ENCODE results near the gene IQSEC1.

The IQSEC1 gene

DNA sequence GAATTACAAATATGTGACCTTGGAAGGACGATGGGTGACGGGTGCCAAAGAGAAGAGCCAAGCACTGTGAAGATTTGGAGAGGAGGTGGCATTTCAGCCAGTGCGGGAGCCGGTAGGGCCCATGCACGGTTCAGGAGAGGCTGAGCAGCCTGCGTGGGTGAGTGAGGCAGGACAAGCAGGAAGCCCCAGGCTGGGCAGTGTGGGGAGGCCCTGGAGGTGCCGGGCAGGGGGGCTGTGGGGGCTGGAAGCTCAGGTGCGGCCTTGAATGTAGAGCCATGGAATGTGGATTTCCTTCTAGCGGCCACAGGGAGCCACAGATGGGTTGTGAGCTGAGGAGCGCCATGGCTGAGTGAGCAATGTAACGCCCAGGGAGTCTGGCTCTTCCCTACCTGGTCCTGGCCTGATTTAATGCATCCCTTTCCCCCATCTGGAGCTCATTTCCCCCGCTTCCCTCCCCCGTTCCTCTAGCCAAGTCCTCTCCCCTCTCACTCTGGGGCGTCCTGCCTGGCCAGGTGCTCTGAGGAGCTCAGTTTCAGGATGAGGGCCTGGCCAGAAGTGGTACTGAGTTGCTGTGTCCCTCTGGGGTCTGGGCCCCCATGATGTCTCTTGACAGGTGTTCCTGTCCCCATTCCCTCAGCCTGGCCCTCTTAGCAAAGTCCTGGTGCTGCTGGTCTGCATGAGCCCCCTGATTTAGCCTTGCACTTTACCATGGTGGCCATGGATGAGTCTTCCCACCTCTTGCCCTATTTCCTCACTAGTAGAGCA lies 41.8 kb upstream of the IQSEC1 start:
- no peaks in the 10 kb centered on the region for H3K36me3 ChIP-seq (ENCODE audit: control insufficient read depth in 5 of 5, insufficient read depth in 5 of 5, low read length in 5 of 5)
- H3K4me3 ChIP-seq (ENCODE audit: low read depth in 1 of 5, low read length in 5 of 5): no peak overlapping the region
- no peaks in the 10 kb centered on the region for H3K9me3 ChIP-seq (ENCODE audit: control insufficient read depth in 5 of 5, low read length in 5 of 5)
- H3K9ac ChIP-seq (ENCODE audit: low read length in 5 of 5): no peak overlapping the region
- peaks cover 0 to 20% (median 4%) of the 10 kb centered on the region in 5 donors for H3K27me3 ChIP-seq (ENCODE audit: control insufficient read depth in 5 of 5, insufficient read depth in 4 of 5, low read length in 5 of 5)
- H3K27ac ChIP-seq (ENCODE audit: low read depth, low read length): no peak overlapping the region
- peaks cover 0 to 12% (median 11%) of the 10 kb centered on the region in 5 donors for H3K4me1 ChIP-seq (ENCODE audit: control insufficient read depth in 5 of 5, insufficient read depth in 5 of 5, low read length in 5 of 5)

DNA sequence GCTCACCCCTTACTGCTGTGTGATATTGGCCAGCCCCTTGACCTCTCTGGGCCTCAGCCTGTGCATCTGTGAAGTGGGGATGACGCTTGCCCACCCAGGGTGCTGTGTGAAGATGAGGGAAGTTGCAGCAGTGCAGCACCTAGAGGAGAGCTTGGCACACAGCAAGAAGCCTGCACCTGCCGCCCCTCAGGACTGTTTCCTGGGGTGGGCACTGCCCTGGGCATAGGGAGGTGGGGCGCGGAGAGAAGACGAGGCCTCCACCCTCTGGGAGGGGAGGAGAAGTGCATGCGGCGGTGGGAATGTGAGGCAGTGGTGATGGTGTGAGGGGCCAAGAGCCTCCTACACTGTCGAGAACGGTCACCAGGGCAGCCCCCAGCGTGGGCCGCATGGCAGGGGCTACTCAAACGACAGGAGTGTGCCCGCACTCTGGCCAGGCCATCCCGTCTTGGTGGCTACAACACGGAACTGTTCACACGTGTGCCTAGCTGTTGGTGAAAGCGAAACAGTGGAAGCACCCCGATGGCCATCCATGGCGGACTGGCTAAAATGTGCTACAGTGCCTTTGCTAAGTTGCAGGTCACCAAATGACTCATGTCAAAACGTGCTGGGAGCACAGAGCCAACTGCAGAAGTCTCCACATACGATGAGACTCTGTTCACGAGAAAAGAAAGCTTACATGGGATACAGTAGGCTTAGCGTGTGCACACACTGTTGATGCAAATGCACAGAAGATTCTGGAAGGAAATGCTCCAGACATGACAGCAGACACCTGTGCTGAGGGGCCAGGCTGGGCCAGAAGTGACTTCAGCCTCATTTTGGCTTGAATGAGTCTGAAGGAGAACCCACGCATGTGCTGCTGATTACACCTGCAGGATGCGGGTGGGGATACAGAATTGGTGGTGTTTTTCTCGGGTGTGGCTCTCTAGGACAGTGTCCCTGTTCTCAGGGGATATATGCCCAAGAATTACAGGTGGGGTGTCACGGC lies 40.4 kb upstream of the IQSEC1 start:
- peaks cover 0 to 20% (median 2%) of the 10 kb centered on the region in 5 donors for H3K27me3 ChIP-seq (ENCODE audit: control insufficient read depth in 5 of 5, insufficient read depth in 4 of 5, low read length in 5 of 5)
- H3K9me3 ChIP-seq (ENCODE audit: control insufficient read depth in 5 of 5, low read length in 5 of 5): no peaks in the 10 kb centered on the region
- no peak overlapping the region for H3K4me3 ChIP-seq (ENCODE audit: low read depth in 1 of 5, low read length in 5 of 5)
- peaks cover 0 to 12% (median 11%) of the 10 kb centered on the region in 5 donors for H3K4me1 ChIP-seq (ENCODE audit: control insufficient read depth in 5 of 5, insufficient read depth in 5 of 5, low read length in 5 of 5)
- no peak overlapping the region for H3K27ac ChIP-seq (ENCODE audit: low read depth, low read length)
- no peaks in the 10 kb centered on the region for H3K36me3 ChIP-seq (ENCODE audit: control insufficient read depth in 5 of 5, insufficient read depth in 5 of 5, low read length in 5 of 5)
- no peak overlapping the region for H3K9ac ChIP-seq (ENCODE audit: low read length in 5 of 5)

- peaks cover 0 to 12% (median 11%) of the 10 kb centered on the region in 5 donors for H3K4me1 ChIP-seq (ENCODE audit: control insufficient read depth in 5 of 5, insufficient read depth in 5 of 5, low read length in 5 of 5)
- H3K27ac ChIP-seq (ENCODE audit: low read depth, low read length): no peak overlapping the region
- no peak overlapping the region for H3K4me3 ChIP-seq (ENCODE audit: low read depth in 1 of 5, low read length in 5 of 5)
- peaks cover 0 to 20% (median 2%) of the 10 kb centered on the region in 5 donors for H3K27me3 ChIP-seq (ENCODE audit: control insufficient read depth in 5 of 5, insufficient read depth in 4 of 5, low read length in 5 of 5)
- H3K9ac ChIP-seq (ENCODE audit: low read length in 5 of 5): no peak overlapping the region
- H3K9me3 ChIP-seq (ENCODE audit: control insufficient read depth in 5 of 5, low read length in 5 of 5): no peaks in the 10 kb centered on the region
- H3K36me3 ChIP-seq (ENCODE audit: control insufficient read depth in 5 of 5, insufficient read depth in 5 of 5, low read length in 5 of 5): no peaks in the 10 kb centered on the region
These were observed 39.5 kb upstream of the IQSEC1 start for GRCh38 chr3:13112521-13113345.

DNA sequence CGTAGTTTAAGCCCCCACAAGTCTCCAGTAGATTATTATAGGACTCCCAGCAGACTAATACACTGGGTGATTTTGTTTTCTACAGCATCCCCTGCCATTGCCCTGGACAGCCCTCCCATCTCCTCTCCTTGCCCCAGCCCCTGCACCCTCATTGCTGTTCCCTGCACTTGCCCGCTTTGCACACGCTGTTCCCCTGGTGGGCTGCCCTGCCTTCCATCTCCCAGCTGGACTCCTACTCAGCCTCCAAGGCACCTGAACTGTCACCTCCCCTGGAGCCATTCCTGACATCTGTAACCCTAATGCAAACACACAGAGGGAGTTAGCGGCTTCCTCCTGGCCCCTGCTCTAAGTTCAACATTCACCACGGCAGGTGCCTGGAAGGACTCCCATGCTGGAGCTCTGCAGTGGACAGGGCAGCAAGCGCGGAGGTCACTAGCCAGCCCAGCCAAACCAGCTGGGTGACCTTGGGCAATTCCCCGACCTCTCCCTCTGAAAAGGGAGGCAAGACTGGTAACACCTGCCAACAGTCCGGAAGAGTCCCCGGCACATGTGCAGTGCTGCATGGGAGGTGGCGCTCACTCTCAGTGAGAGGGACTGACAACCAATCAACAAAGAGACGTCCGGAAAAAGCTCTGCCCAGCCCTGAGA lies 38.8 kb upstream of the IQSEC1 start:
- Histone ChIP-seq H3K9me3 (ENCODE audit: control insufficient read depth in 5 of 5, low read length in 5 of 5) (no peaks in the 10 kb centered on the region), H3K4me1 (ENCODE audit: control insufficient read depth in 5 of 5, insufficient read depth in 5 of 5, low read length in 5 of 5) (peaks cover 0 to 12% (median 11%) of the 10 kb centered on the region in 5 donors), H3K36me3 (ENCODE audit: control insufficient read depth in 5 of 5, insufficient read depth in 5 of 5, low read length in 5 of 5) (no peaks in the 10 kb centered on the region), H3K27me3 (ENCODE audit: control insufficient read depth in 5 of 5, insufficient read depth in 4 of 5, low read length in 5 of 5) (peaks cover 0 to 20% (median 2%) of the 10 kb centered on the region in 5 donors), H3K9ac (ENCODE audit: low read length in 5 of 5) (no peak overlapping the region), H3K27ac (ENCODE audit: low read depth, low read length) (no peak overlapping the region), H3K4me3 (ENCODE audit: low read depth in 1 of 5, low read length in 5 of 5) (no peak overlapping the region)

DNA sequence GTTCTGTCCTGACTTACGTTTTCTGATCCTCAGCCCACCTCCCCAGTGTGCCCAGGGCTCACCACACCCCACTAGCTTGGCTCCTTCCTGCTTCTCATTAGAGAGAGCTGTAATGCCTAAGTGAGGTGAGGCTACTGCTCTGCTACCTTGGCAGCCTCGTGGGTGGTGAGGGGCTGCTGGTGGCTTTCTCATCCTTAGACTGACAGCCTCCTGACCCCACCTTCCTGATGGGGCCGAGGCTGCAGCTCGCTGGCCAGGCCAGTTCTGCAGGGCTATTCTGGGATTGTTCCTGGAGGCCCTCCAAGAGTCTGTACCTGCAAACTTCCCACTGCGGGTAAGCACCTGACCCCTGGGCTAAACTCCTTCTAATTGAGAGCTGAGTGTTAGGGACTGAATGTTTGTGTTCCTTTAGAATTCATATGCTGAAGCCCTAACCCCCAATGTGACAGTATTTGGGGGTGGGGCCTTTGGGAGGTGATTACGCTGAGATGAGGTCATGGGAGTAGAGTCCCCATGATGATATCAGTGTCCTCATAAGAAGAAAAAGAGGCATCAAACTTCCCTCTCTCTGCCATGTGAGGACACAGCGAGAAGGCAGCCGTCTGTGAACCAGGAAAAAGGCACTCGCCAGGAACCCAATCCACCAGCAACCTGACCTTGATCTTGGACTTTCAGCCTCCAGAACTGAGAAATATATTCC lies 38.1 kb upstream of the IQSEC1 start:
- Histone ChIP-seq H3K27me3 (ENCODE audit: control insufficient read depth in 5 of 5, insufficient read depth in 4 of 5, low read length in 5 of 5) (peaks cover 0 to 20% (median 2%) of the 10 kb centered on the region in 5 donors), H3K27ac (ENCODE audit: low read depth, low read length) (no peak overlapping the region), H3K4me1 (ENCODE audit: control insufficient read depth in 5 of 5, insufficient read depth in 5 of 5, low read length in 5 of 5) (peaks cover 0 to 12% (median 11%) of the 10 kb centered on the region in 5 donors), H3K9me3 (ENCODE audit: control insufficient read depth in 5 of 5, low read length in 5 of 5) (no peaks in the 10 kb centered on the region), H3K36me3 (ENCODE audit: control insufficient read depth in 5 of 5, insufficient read depth in 5 of 5, low read length in 5 of 5) (no peaks in the 10 kb centered on the region), H3K9ac (ENCODE audit: low read length in 5 of 5) (no peak overlapping the region), H3K4me3 (ENCODE audit: low read depth in 1 of 5, low read length in 5 of 5) (no peak overlapping the region)

DNA sequence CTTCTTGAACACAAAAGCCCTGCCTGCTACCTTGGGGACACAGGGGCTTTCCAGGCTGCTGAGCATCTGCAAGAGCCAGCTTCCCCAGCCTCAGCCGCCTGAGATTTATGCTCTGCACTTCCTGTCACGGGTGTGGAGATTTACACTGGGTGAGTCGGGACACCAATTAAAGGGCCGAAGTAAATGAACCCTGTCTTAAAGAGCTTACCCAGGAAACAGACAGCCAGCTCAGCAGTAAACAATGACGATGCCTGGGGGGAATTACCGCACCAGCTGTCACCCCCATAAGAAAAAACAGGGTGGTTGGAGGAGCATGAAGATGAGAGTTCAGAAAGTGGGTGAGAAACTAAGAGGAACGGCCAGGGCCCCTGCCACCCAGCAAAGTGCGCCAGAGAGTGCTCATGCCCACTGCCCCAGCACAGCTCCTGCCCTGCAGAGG lies 37.5 kb upstream of the IQSEC1 start:
- peaks cover 0 to 3% (median 0%) of the 10 kb centered on the region in 5 donors for H3K9me3 ChIP-seq (ENCODE audit: control insufficient read depth in 5 of 5, low read length in 5 of 5)
- H3K27ac ChIP-seq (ENCODE audit: low read depth, low read length): no peak overlapping the region
- peaks cover 0 to 20% (median 2%) of the 10 kb centered on the region in 5 donors for H3K27me3 ChIP-seq (ENCODE audit: control insufficient read depth in 5 of 5, insufficient read depth in 4 of 5, low read length in 5 of 5)
- no peak overlapping the region for H3K9ac ChIP-seq (ENCODE audit: low read length in 5 of 5)
- no peaks in the 10 kb centered on the region for H3K36me3 ChIP-seq (ENCODE audit: control insufficient read depth in 5 of 5, insufficient read depth in 5 of 5, low read length in 5 of 5)
- H3K4me1 ChIP-seq (ENCODE audit: control insufficient read depth in 5 of 5, insufficient read depth in 5 of 5, low read length in 5 of 5): peaks cover 0 to 12% (median 11%) of the 10 kb centered on the region in 5 donors
- no peak overlapping the region for H3K4me3 ChIP-seq (ENCODE audit: low read depth in 1 of 5, low read length in 5 of 5)

- H3K9ac ChIP-seq (ENCODE audit: low read length in 5 of 5): no peak overlapping the region
- H3K27ac ChIP-seq (ENCODE audit: low read depth, low read length): no peak overlapping the region
- peaks cover 0 to 8% (median 5%) of the 10 kb centered on the region in 5 donors for H3K4me1 ChIP-seq (ENCODE audit: control insufficient read depth in 5 of 5, insufficient read depth in 5 of 5, low read length in 5 of 5)
- H3K27me3 ChIP-seq (ENCODE audit: control insufficient read depth in 5 of 5, insufficient read depth in 4 of 5, low read length in 5 of 5): peaks cover 0 to 20% (median 2%) of the 10 kb centered on the region in 5 donors
- no peaks in the 10 kb centered on the region for H3K36me3 ChIP-seq (ENCODE audit: control insufficient read depth in 5 of 5, insufficient read depth in 5 of 5, low read length in 5 of 5)
- H3K4me3 ChIP-seq (ENCODE audit: low read depth in 1 of 5, low read length in 5 of 5): no peak overlapping the region
- peaks cover 0 to 3% (median 0%) of the 10 kb centered on the region in 5 donors for H3K9me3 ChIP-seq (ENCODE audit: control insufficient read depth in 5 of 5, low read length in 5 of 5)
These were observed 36.3 kb upstream of the IQSEC1 start for GRCh38 chr3:13109516-13109915.

DNA sequence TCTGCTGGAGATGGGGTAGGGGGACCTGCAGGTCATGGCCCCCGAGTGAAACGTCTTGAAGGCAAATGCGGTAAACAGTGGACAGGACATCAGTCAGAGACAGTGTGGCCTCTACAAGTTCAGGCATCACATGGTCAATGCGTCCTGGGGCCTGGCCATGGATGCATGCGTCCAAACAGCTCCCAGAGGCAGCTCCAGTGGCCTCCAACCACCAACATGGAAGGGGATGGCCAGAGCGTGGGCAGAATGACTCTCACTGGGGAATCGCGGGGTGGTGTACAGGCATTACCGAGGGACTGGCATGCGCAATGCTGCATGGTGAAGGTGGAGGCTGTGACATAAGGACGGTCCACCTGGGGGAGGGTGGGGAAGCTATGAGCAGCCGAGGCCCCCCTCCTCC lies 35.6 kb upstream of the IQSEC1 start:
- Histone ChIP-seq H3K9me3 (ENCODE audit: control insufficient read depth in 5 of 5, low read length in 5 of 5) (peaks cover 0 to 3% (median 0%) of the 10 kb centered on the region in 5 donors), H3K4me3 (ENCODE audit: low read depth in 1 of 5, low read length in 5 of 5) (no peak overlapping the region), H3K36me3 (ENCODE audit: control insufficient read depth in 5 of 5, insufficient read depth in 5 of 5, low read length in 5 of 5) (no peaks in the 10 kb centered on the region), H3K9ac (ENCODE audit: low read length in 5 of 5) (no peak overlapping the region), H3K4me1 (ENCODE audit: control insufficient read depth in 5 of 5, insufficient read depth in 5 of 5, low read length in 5 of 5) (peaks cover 0 to 8% (median 5%) of the 10 kb centered on the region in 5 donors), H3K27me3 (ENCODE audit: control insufficient read depth in 5 of 5, insufficient read depth in 4 of 5, low read length in 5 of 5) (peaks cover 0 to 20% (median 2%) of the 10 kb centered on the region in 5 donors), H3K27ac (ENCODE audit: low read depth, low read length) (no peak overlapping the region)
